WTC11 (cell line): ENCODE results near the gene SMIM31. TPM values are rescaled to one million over a fixed set of nuclear protein-coding genes. Genes with fewer than 3 reads are reported as not detected.

ENCODE experiments used
- ATAC-seq: fragments of 200-7000 bp; cut with Tn5 transposase; 2 replicates; pipeline ENCODE4 v1.10.0; 2021; ENCODE audit warnings: mild to moderate bottlenecking, moderate library complexity
- CTCF ChIA-PET: fragments of 300-600 bp; sonication (Branson Sonifier 250); formaldehyde crosslinking; loops from one replicate; lab custom pipeline; 2021; ENCODE audit warnings: antibody characterized with exemption; lab: Charles Lee
- POLR2A ChIA-PET: fragments of 350-600 bp; sonication (Branson Sonifier 250); formaldehyde crosslinking; loops from one replicate; lab custom pipeline; 2021; ENCODE audit warnings: antibody characterized with exemption; lab: Charles Lee
- DNase-seq: peaks from one replicate; pipeline ENCODE4 v3.0.0; 2021; ENCODE audit warnings: low spot score
- H3K27ac Mint-ChIP-seq: 2 replicates; pipeline ENCODE4 v1.8.0; 2021; ENCODE audit warnings: mixed read lengths
- H3K27me3 Mint-ChIP-seq: 2 replicates; pipeline ENCODE4 v1.8.0; 2021; ENCODE audit warnings: low read depth, mild to moderate bottlenecking, moderate library complexity, mixed read lengths
- H3K36me3 Mint-ChIP-seq: 2 replicates; pipeline ENCODE4 v1.8.0; 2021; ENCODE audit warnings: mixed read lengths
- H3K4me1 Mint-ChIP-seq: 2 replicates; pipeline ENCODE4 v1.8.0; 2022; ENCODE audit warnings: mixed read lengths
- H3K4me3 Mint-ChIP-seq: 2 replicates; pipeline ENCODE4 v1.8.0; 2021; ENCODE audit warnings: mild to moderate bottlenecking, moderate library complexity, mixed read lengths
- H3K9me3 Mint-ChIP-seq: 2 replicates; pipeline ENCODE4 v1.8.0; 2021; ENCODE audit warnings: mixed read lengths
- ATF2 ChIP-seq: sonication (generic); formaldehyde crosslinking; IDR thresholded peaks from 2 replicates; pipeline ENCODE4 v1.8.1; 2022; ENCODE audit warnings: low read depth, missing genetic modification reagents, borderline replicate concordance
- CBFB ChIP-seq: sonication (generic); formaldehyde crosslinking; IDR thresholded peaks from 2 replicates; pipeline ENCODE4 v1.8.1; 2022; ENCODE audit warnings: mild to moderate bottlenecking, low read depth, missing genetic modification reagents
- CDX4 ChIP-seq: fragments of 250-450 bp; sonication (Bioruptor Pico); IDR thresholded peaks from 2 replicates; pipeline ENCODE4 v1.9.0; 2021; ENCODE audit warnings: moderate library complexity, mild to moderate bottlenecking, inconsistent platforms, borderline replicate concordance
- ETV6 ChIP-seq: sonication (generic); formaldehyde crosslinking; IDR thresholded peaks from 2 replicates; pipeline ENCODE4 v1.8.1; 2022; ENCODE audit warnings: mild to moderate bottlenecking, missing genetic modification reagents
- GTF2I ChIP-seq: fragments of 250-450 bp; sonication (Bioruptor Pico); conservative IDR thresholded peaks from 2 replicates; pipeline ENCODE4 v1.4.0; 2021; ENCODE audit warnings: mild to moderate bottlenecking
- IRF1 ChIP-seq: sonication (generic); formaldehyde crosslinking; IDR thresholded peaks from 2 replicates; pipeline ENCODE4 v1.8.0; 2023; ENCODE audit warnings: missing genetic modification reagents
- IRF2 ChIP-seq: sonication (generic); formaldehyde crosslinking; IDR thresholded peaks from 2 replicates; pipeline ENCODE4 v1.8.0; 2022; ENCODE audit warnings: low read depth, missing genetic modification reagents, borderline replicate concordance
- MXD4 ChIP-seq: fragments of 250-450 bp; sonication (Bioruptor Pico); IDR thresholded peaks from 2 replicates; pipeline ENCODE4 v1.8.0; 2021; ENCODE audit warnings: mild to moderate bottlenecking, moderate library complexity, borderline replicate concordance
- NFE2L1 ChIP-seq: sonication (generic); formaldehyde crosslinking; IDR thresholded peaks from 2 replicates; pipeline ENCODE4 v1.8.1; 2023; ENCODE audit warnings: missing genetic modification reagents
- OVOL2 ChIP-seq: fragments of 250-450 bp; sonication (Bioruptor Pico); IDR thresholded peaks from 2 replicates; pipeline ENCODE4 v1.9.0; 2021; ENCODE audit warnings: mild to moderate bottlenecking, borderline replicate concordance
- SMAD4 ChIP-seq: sonication (generic); formaldehyde crosslinking; IDR thresholded peaks from 2 replicates; pipeline ENCODE4 v1.8.0; 2022; ENCODE audit warnings: mild to moderate bottlenecking, missing genetic modification reagents
- SP1 ChIP-seq: sonication (generic); formaldehyde crosslinking; conservative IDR thresholded peaks from 2 replicates; pipeline ENCODE4 v1.8.1; 2022; ENCODE audit warnings: missing genetic modification reagents
- TCF7 ChIP-seq: sonication (generic); formaldehyde crosslinking; IDR thresholded peaks from 2 replicates; pipeline ENCODE4 v1.8.0; 2022; ENCODE audit warnings: mild to moderate bottlenecking, low read depth, missing genetic modification reagents, moderate library complexity
- ZNF263 ChIP-seq: sonication (generic); formaldehyde crosslinking; IDR thresholded peaks from 2 replicates; pipeline ENCODE4 v1.8.1; 2022; ENCODE audit warnings: low read depth, mild to moderate bottlenecking, moderate library complexity, missing genetic modification reagents
- ZNF425 ChIP-seq: fragments of 250-450 bp; sonication (Bioruptor Pico); conservative IDR thresholded peaks from 2 replicates; pipeline ENCODE4 v1.9.0; 2021; ENCODE audit warnings: mild to moderate bottlenecking
- total RNA-seq: library from RNA; stranded (reverse); gene quantifications from 3 replicates; pipeline ENCODE4 v1.2.3, GENCODE V29; 2021
- TF ChIP-seq, protein P1 (sequence below): sonication (generic); formaldehyde crosslinking; IDR thresholded peaks from 2 replicates; pipeline ENCODE4 v1.8.0; 2023; ENCODE audit warnings: missing genetic modification reagents, mild to moderate bottlenecking, borderline replicate concordance
- TF ChIP-seq, protein P2 (sequence below): fragments of 200-600 bp; IDR thresholded peaks from 2 replicates; pipeline ENCODE4 v1.8.0; 2022; ENCODE audit warnings: antibody characterized with exemption
- TF ChIP-seq, protein P3 (sequence below): sonication (generic); formaldehyde crosslinking; IDR thresholded peaks from 2 replicates; pipeline ENCODE4 v1.8.1; 2022; ENCODE audit warnings: mild to moderate bottlenecking, moderate library complexity, missing genetic modification reagents
- TF ChIP-seq, protein P4 (sequence below): sonication (generic); formaldehyde crosslinking; IDR thresholded peaks from 2 replicates; pipeline ENCODE4 v1.8.1; 2023; ENCODE audit warnings: mild to moderate bottlenecking, moderate library complexity, missing genetic modification reagents

The SMIM31 gene
- total RNA-seq, 1 experiment from 2014 or later, result not detected

DNA sequence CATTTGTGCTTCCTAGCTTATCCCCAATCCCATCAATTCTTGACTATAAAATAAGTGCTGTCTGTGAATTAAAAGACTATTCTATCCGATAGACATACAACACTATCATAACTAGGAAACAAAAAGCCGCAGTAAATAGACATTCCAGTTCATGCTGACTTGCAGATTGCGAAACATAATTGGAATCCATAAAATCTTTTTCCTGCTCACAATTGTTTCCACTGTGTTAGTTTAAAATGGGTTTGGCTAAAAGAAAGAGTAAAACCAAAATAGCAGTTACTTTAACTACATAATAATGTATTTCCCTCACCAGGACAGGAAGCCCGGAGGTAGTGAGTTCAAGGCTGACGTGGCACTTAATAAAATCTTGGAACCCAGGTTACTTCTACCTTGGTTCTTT lies 17.2 kb downstream of the SMIM31 start:
- POLR2A ChIA-PET, result no interaction called here

More for the DNA sequence above, 17.2 kb downstream of the SMIM31 start:
- CTCF ChIA-PET, result interaction anchor here (4.0 kb wide), 1 partner anchor 141 kb away, joined by 24 read pairs; no protein-coding TSS in a partner anchor
- no peaks in the 10 kb centered on the region for H3K27me3 Mint-ChIP-seq
- peaks cover 6% of the 10 kb centered on the region; the same call in 1 of the 2 replicates for H3K4me1 Mint-ChIP-seq
- TF ChIP-seq, protein P1, sequence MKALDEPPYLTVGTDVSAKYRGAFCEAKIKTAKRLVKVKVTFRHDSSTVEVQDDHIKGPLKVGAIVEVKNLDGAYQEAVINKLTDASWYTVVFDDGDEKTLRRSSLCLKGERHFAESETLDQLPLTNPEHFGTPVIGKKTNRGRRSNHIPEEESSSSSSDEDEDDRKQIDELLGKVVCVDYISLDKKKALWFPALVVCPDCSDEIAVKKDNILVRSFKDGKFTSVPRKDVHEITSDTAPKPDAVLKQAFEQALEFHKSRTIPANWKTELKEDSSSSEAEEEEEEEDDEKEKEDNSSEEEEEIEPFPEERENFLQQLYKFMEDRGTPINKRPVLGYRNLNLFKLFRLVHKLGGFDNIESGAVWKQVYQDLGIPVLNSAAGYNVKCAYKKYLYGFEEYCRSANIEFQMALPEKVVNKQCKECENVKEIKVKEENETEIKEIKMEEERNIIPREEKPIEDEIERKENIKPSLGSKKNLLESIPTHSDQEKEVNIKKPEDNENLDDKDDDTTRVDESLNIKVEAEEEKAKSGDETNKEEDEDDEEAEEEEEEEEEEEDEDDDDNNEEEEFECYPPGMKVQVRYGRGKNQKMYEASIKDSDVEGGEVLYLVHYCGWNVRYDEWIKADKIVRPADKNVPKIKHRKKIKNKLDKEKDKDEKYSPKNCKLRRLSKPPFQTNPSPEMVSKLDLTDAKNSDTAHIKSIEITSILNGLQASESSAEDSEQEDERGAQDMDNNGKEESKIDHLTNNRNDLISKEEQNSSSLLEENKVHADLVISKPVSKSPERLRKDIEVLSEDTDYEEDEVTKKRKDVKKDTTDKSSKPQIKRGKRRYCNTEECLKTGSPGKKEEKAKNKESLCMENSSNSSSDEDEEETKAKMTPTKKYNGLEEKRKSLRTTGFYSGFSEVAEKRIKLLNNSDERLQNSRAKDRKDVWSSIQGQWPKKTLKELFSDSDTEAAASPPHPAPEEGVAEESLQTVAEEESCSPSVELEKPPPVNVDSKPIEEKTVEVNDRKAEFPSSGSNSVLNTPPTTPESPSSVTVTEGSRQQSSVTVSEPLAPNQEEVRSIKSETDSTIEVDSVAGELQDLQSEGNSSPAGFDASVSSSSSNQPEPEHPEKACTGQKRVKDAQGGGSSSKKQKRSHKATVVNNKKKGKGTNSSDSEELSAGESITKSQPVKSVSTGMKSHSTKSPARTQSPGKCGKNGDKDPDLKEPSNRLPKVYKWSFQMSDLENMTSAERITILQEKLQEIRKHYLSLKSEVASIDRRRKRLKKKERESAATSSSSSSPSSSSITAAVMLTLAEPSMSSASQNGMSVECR (CRISPR knock-in tag), result no peak
- TF ChIP-seq CBFB (CRISPR knock-in tag), result no peak
- no peak for TF ChIP-seq ATF2
- no peak for TF ChIP-seq OVOL2 (CRISPR knock-in tag)
- TF ChIP-seq TCF7 (CRISPR knock-in tag), result no peak
- no peak for TF ChIP-seq IRF2 (CRISPR knock-in tag)
- TF ChIP-seq CDX4 (CRISPR knock-in tag), result no peak
- TF ChIP-seq IRF1 (CRISPR knock-in tag), result no peak
- no peak for TF ChIP-seq SP1
- TF ChIP-seq, protein P2, sequence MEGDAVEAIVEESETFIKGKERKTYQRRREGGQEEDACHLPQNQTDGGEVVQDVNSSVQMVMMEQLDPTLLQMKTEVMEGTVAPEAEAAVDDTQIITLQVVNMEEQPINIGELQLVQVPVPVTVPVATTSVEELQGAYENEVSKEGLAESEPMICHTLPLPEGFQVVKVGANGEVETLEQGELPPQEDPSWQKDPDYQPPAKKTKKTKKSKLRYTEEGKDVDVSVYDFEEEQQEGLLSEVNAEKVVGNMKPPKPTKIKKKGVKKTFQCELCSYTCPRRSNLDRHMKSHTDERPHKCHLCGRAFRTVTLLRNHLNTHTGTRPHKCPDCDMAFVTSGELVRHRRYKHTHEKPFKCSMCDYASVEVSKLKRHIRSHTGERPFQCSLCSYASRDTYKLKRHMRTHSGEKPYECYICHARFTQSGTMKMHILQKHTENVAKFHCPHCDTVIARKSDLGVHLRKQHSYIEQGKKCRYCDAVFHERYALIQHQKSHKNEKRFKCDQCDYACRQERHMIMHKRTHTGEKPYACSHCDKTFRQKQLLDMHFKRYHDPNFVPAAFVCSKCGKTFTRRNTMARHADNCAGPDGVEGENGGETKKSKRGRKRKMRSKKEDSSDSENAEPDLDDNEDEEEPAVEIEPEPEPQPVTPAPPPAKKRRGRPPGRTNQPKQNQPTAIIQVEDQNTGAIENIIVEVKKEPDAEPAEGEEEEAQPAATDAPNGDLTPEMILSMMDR, result no peak
- TF ChIP-seq GTF2I (CRISPR knock-in tag), result no peak
- TF ChIP-seq MXD4, result no peak
- TF ChIP-seq, protein P3, sequence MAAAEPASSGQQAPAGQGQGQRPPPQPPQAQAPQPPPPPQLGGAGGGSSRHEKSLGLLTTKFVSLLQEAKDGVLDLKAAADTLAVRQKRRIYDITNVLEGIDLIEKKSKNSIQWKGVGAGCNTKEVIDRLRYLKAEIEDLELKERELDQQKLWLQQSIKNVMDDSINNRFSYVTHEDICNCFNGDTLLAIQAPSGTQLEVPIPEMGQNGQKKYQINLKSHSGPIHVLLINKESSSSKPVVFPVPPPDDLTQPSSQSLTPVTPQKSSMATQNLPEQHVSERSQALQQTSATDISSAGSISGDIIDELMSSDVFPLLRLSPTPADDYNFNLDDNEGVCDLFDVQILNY (CRISPR knock-in tag), result no peak
- no peak for TF ChIP-seq NFE2L1 (CRISPR knock-in tag)
- no peak for TF ChIP-seq ETV6 (CRISPR knock-in tag)
- TF ChIP-seq, protein P4, sequence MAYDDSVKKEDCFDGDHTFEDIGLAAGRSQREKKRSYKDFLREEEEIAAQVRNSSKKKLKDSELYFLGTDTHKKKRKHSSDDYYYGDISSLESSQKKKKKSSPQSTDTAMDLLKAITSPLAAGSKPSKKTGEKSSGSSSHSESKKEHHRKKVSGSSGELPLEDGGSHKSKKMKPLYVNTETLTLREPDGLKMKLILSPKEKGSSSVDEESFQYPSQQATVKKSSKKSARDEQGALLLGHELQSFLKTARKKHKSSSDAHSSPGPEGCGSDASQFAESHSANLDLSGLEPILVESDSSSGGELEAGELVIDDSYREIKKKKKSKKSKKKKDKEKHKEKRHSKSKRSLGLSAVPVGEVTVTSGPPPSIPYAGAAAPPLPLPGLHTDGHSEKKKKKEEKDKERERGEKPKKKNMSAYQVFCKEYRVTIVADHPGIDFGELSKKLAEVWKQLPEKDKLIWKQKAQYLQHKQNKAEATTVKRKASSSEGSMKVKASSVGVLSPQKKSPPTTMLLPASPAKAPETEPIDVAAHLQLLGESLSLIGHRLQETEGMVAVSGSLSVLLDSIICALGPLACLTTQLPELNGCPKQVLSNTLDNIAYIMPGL (CRISPR knock-in tag), result no peak
- TF ChIP-seq SMAD4 (CRISPR knock-in tag), result no peak
- no peak for TF ChIP-seq ZNF425 (CRISPR knock-in tag)
- no peak for TF ChIP-seq ZNF263
- TF ChIP-seq, all 79 proteins: peak for 0
- DNase-seq (no peak), ATAC-seq (no peak)
- Mint-ChIP-seq H3K27ac (no peak overlapping the region), H3K4me3 (no peak overlapping the region), H3K36me3 (no peaks in the 10 kb centered on the region), H3K9me3 (peaks cover 3% of the 10 kb centered on the region; the same call in 1 of the 2 replicates)
